D721Med (cell line): ENCODE results near the gene NEK9.

Experiments
- DNase-seq: peaks from one replicate; pipeline ENCODE4 v3.0.0; 2011; ENCODE audit warnings: low spot score; ENCODE audit not compliant: insufficient read length
- FAIRE-seq: peaks from 2 replicates; lab custom pipeline; 2011; peaks lifted over from hg19 to GRCh38; lab: Jason Lieb, UNC
- TF ChIP-seq, protein P1 (sequence below): IDR thresholded peaks from 2 replicates; pipeline ENCODE4 v1.5.1; 2012; ENCODE audit warnings: mild to moderate bottlenecking, control low read depth; ENCODE audit not compliant: insufficient read depth; ENCODE audit errors: missing control alignments

NEK9 gene

GRCh38 chr14:75049731-75050201 lies 77.1 kb downstream of the NEK9 start:
- no peak for DNase-seq
- FAIRE-seq: no peak
- TF ChIP-seq, protein P1, sequence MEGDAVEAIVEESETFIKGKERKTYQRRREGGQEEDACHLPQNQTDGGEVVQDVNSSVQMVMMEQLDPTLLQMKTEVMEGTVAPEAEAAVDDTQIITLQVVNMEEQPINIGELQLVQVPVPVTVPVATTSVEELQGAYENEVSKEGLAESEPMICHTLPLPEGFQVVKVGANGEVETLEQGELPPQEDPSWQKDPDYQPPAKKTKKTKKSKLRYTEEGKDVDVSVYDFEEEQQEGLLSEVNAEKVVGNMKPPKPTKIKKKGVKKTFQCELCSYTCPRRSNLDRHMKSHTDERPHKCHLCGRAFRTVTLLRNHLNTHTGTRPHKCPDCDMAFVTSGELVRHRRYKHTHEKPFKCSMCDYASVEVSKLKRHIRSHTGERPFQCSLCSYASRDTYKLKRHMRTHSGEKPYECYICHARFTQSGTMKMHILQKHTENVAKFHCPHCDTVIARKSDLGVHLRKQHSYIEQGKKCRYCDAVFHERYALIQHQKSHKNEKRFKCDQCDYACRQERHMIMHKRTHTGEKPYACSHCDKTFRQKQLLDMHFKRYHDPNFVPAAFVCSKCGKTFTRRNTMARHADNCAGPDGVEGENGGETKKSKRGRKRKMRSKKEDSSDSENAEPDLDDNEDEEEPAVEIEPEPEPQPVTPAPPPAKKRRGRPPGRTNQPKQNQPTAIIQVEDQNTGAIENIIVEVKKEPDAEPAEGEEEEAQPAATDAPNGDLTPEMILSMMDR: no peak

DNA sequence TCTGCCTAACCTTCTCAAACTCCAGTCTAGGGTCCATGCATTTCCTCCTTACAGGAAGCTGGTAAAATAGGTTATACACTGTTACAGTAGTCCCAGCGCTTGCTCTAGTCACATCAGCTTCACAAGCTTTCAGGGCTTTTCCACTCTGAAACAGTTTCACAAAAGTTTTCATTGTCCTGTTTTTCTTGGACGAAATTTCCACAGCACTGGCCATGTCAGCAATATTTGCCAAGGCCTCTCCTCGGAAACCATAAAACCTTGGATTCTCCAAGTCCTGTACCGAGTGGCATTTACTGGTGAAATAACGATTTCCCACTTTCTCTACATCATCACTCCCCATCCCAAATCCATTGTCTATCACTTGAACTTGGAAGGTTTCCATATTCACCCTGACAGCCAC lies 77.7 kb downstream of the NEK9 start:
- DNase-seq: no peak
- FAIRE-seq: no peak
- TF ChIP-seq, protein P1: no peak

- TF ChIP-seq, protein P1: no peak
- DNase-seq: no peak
- no peak for FAIRE-seq
These were observed 78.7 kb downstream of the NEK9 start for GRCh38 chr14:75048101-75048500.

DNA sequence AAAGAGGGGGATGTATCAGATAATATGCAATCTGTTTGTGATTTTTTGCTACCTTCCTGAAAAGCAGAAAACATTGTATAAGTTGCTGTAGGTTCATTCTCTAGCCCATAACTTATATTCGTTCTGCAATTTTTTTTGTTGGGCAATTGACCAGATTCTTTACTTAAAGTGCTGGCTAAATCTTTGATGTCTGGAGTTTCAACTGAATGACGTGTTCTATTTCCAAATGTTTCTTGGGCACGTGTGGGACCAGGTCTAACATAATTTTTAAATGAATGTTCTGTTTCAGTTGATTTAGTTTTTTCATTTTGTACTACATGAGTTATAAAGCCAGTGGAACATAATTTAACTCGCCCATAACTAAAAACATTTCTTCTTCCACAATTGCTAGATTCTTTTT lies 79.3 kb downstream of the NEK9 start:
- FAIRE-seq (no peak), DNase-seq (no peak)
- TF ChIP-seq, protein P1: no peak

GRCh38 chr14:75046899-75047298 lies 79.9 kb downstream of the NEK9 start:
- TF ChIP-seq, protein P1: no peak
- FAIRE-seq: no peak
- no peak for DNase-seq

DNA sequence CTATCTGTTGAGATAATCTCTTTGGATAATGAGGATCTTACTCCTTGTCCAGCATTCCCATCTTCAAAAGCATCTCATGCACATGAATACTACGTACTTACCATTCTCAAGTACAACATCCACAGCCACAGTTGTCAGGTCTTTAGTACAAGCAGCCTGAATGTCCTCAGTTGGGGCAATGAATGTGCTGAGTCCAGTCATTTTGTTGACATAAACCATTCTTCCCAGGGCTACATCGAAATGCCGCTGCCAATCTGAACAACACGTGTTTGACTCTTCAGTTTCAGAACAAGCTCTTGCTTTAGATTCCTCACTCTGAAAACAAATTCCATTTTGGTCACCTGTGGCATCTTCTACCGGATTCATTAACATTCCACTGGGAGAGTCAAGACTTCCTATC lies 80.6 kb downstream of the NEK9 start:
- DNase-seq (no peak), FAIRE-seq (no peak)
- TF ChIP-seq, protein P1: no peak

GRCh38 chr14:75044752-75045151 lies 82.1 kb downstream of the NEK9 start:
- FAIRE-seq (no peak), DNase-seq (no peak)
- TF ChIP-seq, protein P1: no peak
